Smooth muscle cell of bladder (primary cell): ENCODE results near the gene CYTH2. TPM values are rescaled to one million over a fixed set of nuclear protein-coding genes. Genes with fewer than 3 reads are reported as not detected.

Source experiments
- total RNA-seq: library from RNA; depleted of rRNA; stranded (reverse); fragments of >200 nt; gene quantifications from 2 replicates; pipeline ENCODE4 v1.2.3, GENCODE V29; 2014

The CYTH2 gene
- total RNA-seq: 23.8 and 29.7 TPM in 2 replicates

GRCh38 chr19:48469289-48469881 is at the start of gene CYTH2:
Gene CYTH2, plus strand, starts transcription at chr19:48469369. Its CDS starts 139 bp downstream, at chr19:48469508.

GRCh38 chr19:48445606-48446481 is 23.3 kb upstream of the CYTH2 start, which contains the start of gene GRWD1:
Gene GRWD1, plus strand, starts transcription at chr19:48445983. Its CDS starts 23 bp downstream, at chr19:48446006.

GRCh38 chr19:48455171-48455907 is 13.8 kb upstream of the CYTH2 start, which contains the start of gene KCNJ14:
Gene KCNJ14, plus strand, starts transcription at chr19:48455574. Its CDS starts 6,151 bp downstream, at chr19:48461725.

GRCh38 chr19:48511800-48512503 is 42.8 kb downstream of the CYTH2 start, which contains the start of gene LMTK3:
Gene LMTK3, minus strand, starts transcription at chr19:48511835. Its CDS starts 259 bp downstream, at chr19:48511576.

Other genes starting within 250 kb of the CYTH2 start
- gene CARD8, start 213.5 kb upstream of the CYTH2 start, total RNA-seq: 10.0 and 10.5 TPM in 2 replicates
- 0.14 TPM in 1 of 2 replicates, not detected in the other for gene ZNF114, start 199.3 kb upstream of the CYTH2 start, total RNA-seq
- 130 and 140 TPM in 2 replicates for gene EMP3, start 143.8 kb upstream of the CYTH2 start, total RNA-seq
- 2.8 and 3.5 TPM in 2 replicates for gene TMEM143, start 105.4 kb upstream of the CYTH2 start, total RNA-seq
- gene SYNGR4, start 105.0 kb upstream of the CYTH2 start, total RNA-seq: not detected in 2 replicates
- gene KDELR1, start 77.8 kb upstream of the CYTH2 start, total RNA-seq: 54.3 and 70.8 TPM in 2 replicates
- 0.18 and 0.28 TPM in 2 replicates for gene GRIN2D, start 75.7 kb upstream of the CYTH2 start, total RNA-seq
- 11.0 and 19.2 TPM in 2 replicates for gene GRWD1, start 23.4 kb upstream of the CYTH2 start, total RNA-seq
- gene KCNJ14, start 13.8 kb upstream of the CYTH2 start, total RNA-seq: 0.28 and 0.46 TPM in 2 replicates
- 0.09 and 0.14 TPM in 2 replicates for gene LMTK3, start 42.5 kb downstream of the CYTH2 start, total RNA-seq
- 0.09 and 0.28 TPM in 2 replicates for gene SULT2B1, start 82.8 kb downstream of the CYTH2 start, total RNA-seq
- gene SPACA4, start 137.4 kb downstream of the CYTH2 start, total RNA-seq: 0.14 TPM in 1 of 2 replicates, not detected in the other
- 0.28 and 0.46 TPM in 2 replicates for gene FAM83E, start 145.7 kb downstream of the CYTH2 start, total RNA-seq
- gene RPL18, start 149.8 kb downstream of the CYTH2 start, total RNA-seq: 2,327 and 2,594 TPM in 2 replicates
- 4.7 and 5.6 TPM in 2 replicates for gene SPHK2, start 150.1 kb downstream of the CYTH2 start, total RNA-seq
- 4.6 and 6.5 TPM in 2 replicates for gene DBP, start 168.0 kb downstream of the CYTH2 start, total RNA-seq
- gene CA11, start 176.8 kb downstream of the CYTH2 start, total RNA-seq: 0.43 and 0.46 TPM in 2 replicates
- not detected in 2 replicates for gene NTN5, start 203.6 kb downstream of the CYTH2 start, total RNA-seq
- not detected in 2 replicates for gene FUT2, start 226.6 kb downstream of the CYTH2 start, total RNA-seq